ENCODE measurements around the gene POTEF. TPM values are rescaled to one million over a fixed set of nuclear protein-coding genes. Genes with fewer than 3 reads are reported as not detected.
"Not testable (repeated sequence)": the region's sequence is repeated elsewhere in the genome, so short reads cannot be mapped to it uniquely, and the experiment has no call there.

Gene POTEF
- total RNA-seq, 2 experiments from 2014 or later, result not detected

- POLR2A ChIA-PET, result interaction anchor here (0.6 kb wide), 1 partner anchor 191 kb away, joined by 8 read pairs; no protein-coding TSS in a partner anchor
These were observed 13.6 kb upstream of the POTEF start for GRCh38 chr2:130142396-130143265.

DNA sequence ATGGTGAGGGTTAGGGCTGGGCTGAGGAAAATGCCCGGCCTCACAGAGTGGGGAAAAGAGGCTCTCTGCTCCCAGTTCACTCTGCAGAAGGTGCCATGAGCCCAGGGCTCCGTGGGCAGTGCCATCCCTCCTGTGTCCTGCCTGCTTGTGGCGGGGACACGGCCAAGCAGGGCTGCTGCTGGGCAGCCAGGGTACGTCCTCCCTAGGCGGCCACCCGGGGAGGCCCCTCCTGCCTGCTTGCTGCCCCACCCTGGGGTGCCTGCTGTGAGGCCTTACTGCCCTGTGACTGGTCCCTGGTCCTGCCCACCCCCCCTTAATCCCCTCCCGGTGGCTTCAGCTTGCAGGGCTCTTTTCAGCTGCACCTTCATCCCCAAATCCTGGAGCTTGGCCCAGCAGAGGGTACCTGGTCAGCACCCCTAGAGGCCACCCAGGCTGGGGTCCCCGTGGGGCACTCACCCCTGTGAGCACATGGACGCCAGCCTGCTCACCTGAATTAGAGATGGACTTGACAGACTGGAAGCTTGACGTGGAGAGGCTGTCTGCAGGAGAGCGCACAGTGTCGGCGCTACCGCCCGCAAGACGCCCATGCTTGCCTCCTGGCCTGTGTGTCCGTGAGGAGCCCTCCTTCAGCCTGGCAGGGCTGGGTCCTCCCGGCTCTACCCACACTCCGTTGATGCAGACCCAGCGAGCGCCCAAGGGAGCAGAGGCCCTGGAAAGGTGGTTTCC is 12.8 kb upstream of the POTEF start:
- H3K9me3 ChIP-seq (ENCODE audit: low read length); CTCF ChIA-PET (ENCODE audit: unreplicated experiment); H3K4me3 ChIP-seq (ENCODE audit: low read depth, low read length, poor library complexity, severe bottlenecking); BruUV-seq (replicated peaks); H3K36me3 ChIP-seq (ENCODE audit: insufficient read depth, low read length); H3K4me1 ChIP-seq (ENCODE audit: insufficient read depth, low read length, poor library complexity, severe bottlenecking); intact Hi-C loops (cut with micrococcal nuclease; ENCODE audit: unreplicated experiment); H2AFZ ChIP-seq (ENCODE audit: low read length); H3K9me2 ChIP-seq (ENCODE audit: insufficient read depth, low read length); H3K27ac ChIP-seq (ENCODE audit: low read depth, low read length, poor library complexity, severe bottlenecking); H3K4me2 ChIP-seq (ENCODE audit: low read length); DNase-seq (ENCODE audit: low spot score); H4K20me1 ChIP-seq (ENCODE audit: insufficient read depth, low read length); H3K79me2 ChIP-seq (ENCODE audit: insufficient read depth, low read depth, low read length): not testable (repeated sequence)
- POLR2A ChIA-PET, result interaction anchor here (0.6 kb wide), 1 partner anchor 192 kb away, joined by 8 read pairs; no protein-coding TSS in a partner anchor

More at GRCh38 chr2:130142396-130143265, 13.6 kb upstream of the POTEF start:
- H3K79me2 ChIP-seq (ENCODE audit: insufficient read depth, low read depth, low read length); DNase-seq (ENCODE audit: low spot score); CTCF ChIA-PET (ENCODE audit: unreplicated experiment); H3K9me3 ChIP-seq (ENCODE audit: low read length); H3K36me3 ChIP-seq (ENCODE audit: insufficient read depth, low read length); H3K4me2 ChIP-seq (ENCODE audit: low read length); H3K4me1 ChIP-seq (ENCODE audit: insufficient read depth, low read length, poor library complexity, severe bottlenecking); H4K20me1 ChIP-seq (ENCODE audit: insufficient read depth, low read length); H2AFZ ChIP-seq (ENCODE audit: low read length); H3K27ac ChIP-seq (ENCODE audit: low read depth, low read length, poor library complexity, severe bottlenecking); BruUV-seq (replicated peaks); H3K9me2 ChIP-seq (ENCODE audit: insufficient read depth, low read length); H3K4me3 ChIP-seq (ENCODE audit: low read depth, low read length, poor library complexity, severe bottlenecking); intact Hi-C loops (cut with micrococcal nuclease; ENCODE audit: unreplicated experiment): not testable (repeated sequence)

- H3K4me1 ChIP-seq (ENCODE audit: insufficient read depth, low read length, poor library complexity, severe bottlenecking); H3K4me2 ChIP-seq (ENCODE audit: low read length); H3K27ac ChIP-seq (ENCODE audit: low read depth, low read length, poor library complexity, severe bottlenecking); CTCF ChIA-PET (ENCODE audit: unreplicated experiment); H3K9me3 ChIP-seq (ENCODE audit: low read length); H3K4me3 ChIP-seq (ENCODE audit: low read depth, low read length, poor library complexity, severe bottlenecking); H3K9me2 ChIP-seq (ENCODE audit: insufficient read depth, low read length); POLR2A ChIA-PET; H2AFZ ChIP-seq (ENCODE audit: low read length); H3K36me3 ChIP-seq (ENCODE audit: insufficient read depth, low read length); BruUV-seq (replicated peaks); DNase-seq (ENCODE audit: low spot score); H4K20me1 ChIP-seq (ENCODE audit: insufficient read depth, low read length); H3K79me2 ChIP-seq (ENCODE audit: insufficient read depth, low read depth, low read length); intact Hi-C loops (cut with micrococcal nuclease; ENCODE audit: unreplicated experiment): not testable (repeated sequence)
These were observed 12.0 kb upstream of the POTEF start for GRCh38 chr2:130141002-130141401.

- not testable (repeated sequence) for H3K9me3 ChIP-seq (ENCODE audit: low read length)
These were observed 11.5 kb upstream of the POTEF start for GRCh38 chr2:130140516-130140915.

DNA sequence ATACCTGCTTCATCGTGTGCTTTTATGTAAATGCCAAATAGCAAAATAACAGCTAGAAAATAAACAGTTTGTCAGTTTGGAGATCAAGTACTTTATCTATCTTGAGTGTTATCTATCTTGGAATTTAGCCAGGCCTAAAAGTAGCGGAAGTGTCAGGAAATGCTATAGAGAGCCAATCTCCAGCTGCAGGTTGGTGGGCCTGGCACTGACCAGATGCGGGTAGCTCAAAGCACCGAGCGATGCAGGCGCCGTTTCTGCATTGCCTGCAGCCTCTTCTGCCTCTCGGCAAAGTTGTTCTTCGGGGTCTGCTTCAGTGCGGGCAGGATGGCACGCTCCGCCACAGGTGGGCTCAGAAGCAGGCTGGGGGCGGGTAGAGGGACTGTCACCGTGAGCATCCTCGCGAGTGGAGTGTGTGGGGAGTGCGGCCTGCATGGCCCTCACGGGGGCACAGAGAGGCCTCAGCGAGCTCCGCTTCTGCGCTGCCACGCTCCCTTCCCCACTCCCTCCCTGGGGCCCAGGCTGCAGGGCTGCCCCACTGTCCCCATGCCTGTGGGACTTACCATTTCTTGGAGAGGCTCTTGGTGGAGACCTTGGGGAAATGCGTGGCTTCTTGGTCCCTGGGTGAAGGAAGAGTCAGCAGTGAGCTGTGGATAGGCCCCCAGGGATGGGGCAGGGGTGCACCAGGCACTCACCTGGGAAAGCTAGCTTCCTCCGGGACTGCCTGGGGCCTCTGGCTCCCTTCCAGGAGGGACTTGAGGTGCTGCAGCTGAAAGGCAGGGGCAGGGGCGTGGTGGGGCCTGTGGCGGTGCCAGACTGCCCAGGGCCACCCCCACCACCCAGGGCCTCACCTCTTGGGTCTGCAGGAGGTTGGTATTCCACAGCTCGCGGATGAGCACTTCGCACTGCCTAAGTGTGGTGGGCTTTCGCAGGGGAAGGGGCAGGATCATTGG is 10.6 kb upstream of the POTEF start:
- intact Hi-C loops (cut with micrococcal nuclease; ENCODE audit: unreplicated experiment); H3K4me1 ChIP-seq (ENCODE audit: insufficient read depth, low read length, poor library complexity, severe bottlenecking); H2AFZ ChIP-seq (ENCODE audit: low read length); H3K9me2 ChIP-seq (ENCODE audit: insufficient read depth, low read length); H3K9me3 ChIP-seq (ENCODE audit: low read length); H3K4me3 ChIP-seq (ENCODE audit: low read depth, low read length, poor library complexity, severe bottlenecking); DNase-seq (ENCODE audit: low spot score); H3K27ac ChIP-seq (ENCODE audit: low read depth, low read length, poor library complexity, severe bottlenecking); H3K79me2 ChIP-seq (ENCODE audit: insufficient read depth, low read depth, low read length); POLR2A ChIA-PET; CTCF ChIA-PET (ENCODE audit: unreplicated experiment); H3K4me2 ChIP-seq (ENCODE audit: low read length); H3K36me3 ChIP-seq (ENCODE audit: insufficient read depth, low read length); BruUV-seq (replicated peaks); H4K20me1 ChIP-seq (ENCODE audit: insufficient read depth, low read length): not testable (repeated sequence)

More at GRCh38 chr2:130140516-130140915, 11.5 kb upstream of the POTEF start:
- H3K27ac ChIP-seq (ENCODE audit: low read depth, low read length, poor library complexity, severe bottlenecking); CTCF ChIA-PET (ENCODE audit: unreplicated experiment); H3K4me1 ChIP-seq (ENCODE audit: insufficient read depth, low read length, poor library complexity, severe bottlenecking); H3K79me2 ChIP-seq (ENCODE audit: insufficient read depth, low read depth, low read length); DNase-seq (ENCODE audit: low spot score); H3K4me2 ChIP-seq (ENCODE audit: low read length); BruUV-seq (replicated peaks); intact Hi-C loops (cut with micrococcal nuclease; ENCODE audit: unreplicated experiment); H3K36me3 ChIP-seq (ENCODE audit: insufficient read depth, low read length); H4K20me1 ChIP-seq (ENCODE audit: insufficient read depth, low read length); H3K4me3 ChIP-seq (ENCODE audit: low read depth, low read length, poor library complexity, severe bottlenecking); H3K9me2 ChIP-seq (ENCODE audit: insufficient read depth, low read length); POLR2A ChIA-PET; H2AFZ ChIP-seq (ENCODE audit: low read length): not testable (repeated sequence)

GRCh38 chr2:130138841-130139251 is 9.8 kb upstream of the POTEF start:
- H3K27ac ChIP-seq (ENCODE audit: low read depth, low read length, poor library complexity, severe bottlenecking); H3K4me2 ChIP-seq (ENCODE audit: low read length); H3K9me2 ChIP-seq (ENCODE audit: insufficient read depth, low read length); intact Hi-C loops (cut with micrococcal nuclease; ENCODE audit: unreplicated experiment); H3K79me2 ChIP-seq (ENCODE audit: insufficient read depth, low read depth, low read length); H3K36me3 ChIP-seq (ENCODE audit: insufficient read depth, low read length); H4K20me1 ChIP-seq (ENCODE audit: insufficient read depth, low read length); H2AFZ ChIP-seq (ENCODE audit: low read length); DNase-seq (ENCODE audit: low spot score); CTCF ChIA-PET (ENCODE audit: unreplicated experiment); BruUV-seq (replicated peaks); POLR2A ChIA-PET; H3K4me1 ChIP-seq (ENCODE audit: insufficient read depth, low read length, poor library complexity, severe bottlenecking); H3K4me3 ChIP-seq (ENCODE audit: low read depth, low read length, poor library complexity, severe bottlenecking); H3K9me3 ChIP-seq (ENCODE audit: low read length): not testable (repeated sequence)
